ENCODE measurements around the gene ZNF679. TPM values are rescaled to one million over a fixed set of nuclear protein-coding genes. Genes with fewer than 3 reads are reported as not detected.
"Not testable (repeated sequence)": the region's sequence is repeated elsewhere in the genome, so short reads cannot be mapped to it uniquely, and the experiment has no call there.

ZNF679 gene
- total RNA-seq, 1 experiment from 2014 or later, result not detected

GRCh38 chr7:64300641-64301405, 72.5 kb downstream of the ZNF679 start:
- in situ Hi-C loops (cut with HindIII; ENCODE audit: low pct_unique_long_range_greater_than_20kb, low sequenced_read_pairs), result no loop called here
- DNase-seq (ENCODE audit: low read depth), result no peak

- DNase-seq (ENCODE audit: low read depth), result peak; percentile 86
- in situ Hi-C loops (cut with HindIII; ENCODE audit: low pct_unique_long_range_greater_than_20kb, low sequenced_read_pairs), result no loop called here
These were observed 79.2 kb downstream of the ZNF679 start for GRCh38 chr7:64307254-64308015.

- no peak for DNase-seq (ENCODE audit: low read depth)
- in situ Hi-C loops (cut with HindIII; ENCODE audit: low pct_unique_long_range_greater_than_20kb, low sequenced_read_pairs), result no loop called here
These were observed 79.7 kb downstream of the ZNF679 start for GRCh38 chr7:64308016-64308270.

DNA sequence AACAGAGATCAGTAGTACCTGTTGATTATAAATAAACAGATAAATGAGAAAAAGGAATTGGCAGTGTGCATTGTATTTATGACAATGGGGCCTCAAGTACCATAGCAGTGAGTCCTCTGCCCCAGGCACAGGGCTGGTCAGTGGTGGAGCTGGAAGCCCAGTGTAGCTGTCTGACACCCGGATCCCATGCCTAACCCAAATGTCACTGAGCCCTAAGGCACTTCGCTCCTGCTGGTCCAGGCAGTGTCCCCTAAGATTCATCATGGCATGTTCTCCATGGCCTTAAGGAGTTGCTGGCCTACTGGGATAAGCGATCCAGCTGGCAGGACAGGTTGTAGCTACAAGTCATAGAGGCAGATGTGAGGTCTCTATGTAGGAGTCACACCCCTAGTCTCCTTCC, 82.2 kb downstream of the ZNF679 start:
- no peak for DNase-seq (ENCODE audit: low read depth)
- in situ Hi-C loops (cut with HindIII; ENCODE audit: low pct_unique_long_range_greater_than_20kb, low sequenced_read_pairs), result no loop called here

GRCh38 chr7:64312826-64313225, 84.6 kb downstream of the ZNF679 start:
- in situ Hi-C loops (cut with HindIII; ENCODE audit: low pct_unique_long_range_greater_than_20kb, low sequenced_read_pairs), result no loop called here
- no peak for DNase-seq (ENCODE audit: low read depth)

DNA sequence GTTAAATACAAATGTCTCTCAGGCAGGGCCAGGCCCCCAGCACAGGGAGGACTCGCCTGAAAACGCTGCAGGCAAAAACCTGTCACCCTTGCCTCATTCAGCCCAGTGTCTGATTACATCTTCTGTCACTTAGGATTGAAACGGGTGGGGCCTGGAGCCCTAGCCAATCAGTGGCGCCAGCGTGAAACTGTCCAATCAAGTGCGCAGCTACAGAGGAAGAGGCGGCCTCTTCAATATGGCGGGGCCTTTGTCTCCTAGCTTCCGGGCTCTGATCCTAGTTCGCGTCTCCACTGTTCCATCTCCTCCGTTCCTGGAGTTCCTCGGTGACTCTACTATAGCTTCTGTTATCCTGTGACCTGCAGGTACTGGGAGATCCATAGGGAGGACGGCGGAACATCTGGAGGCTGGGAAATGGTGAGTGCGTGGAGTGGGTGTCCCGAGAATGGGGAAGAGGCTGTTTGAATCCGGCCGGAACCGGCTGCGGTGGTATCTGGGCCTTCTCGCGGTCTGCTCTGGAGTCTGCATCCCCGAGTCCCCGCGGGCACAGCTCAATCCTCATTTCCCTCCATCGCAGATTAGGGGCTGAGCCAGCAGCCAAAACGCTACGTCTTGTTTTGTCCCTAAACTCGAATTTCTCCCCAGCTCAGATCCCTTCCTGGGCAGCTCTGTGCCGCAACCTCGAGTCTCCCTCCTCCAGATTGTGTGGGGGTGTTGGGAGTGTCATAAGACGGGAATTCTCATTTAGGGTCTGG, 85.6 kb downstream of the ZNF679 start, which contains the start of gene ZNF736:
Gene ZNF736 (plus strand): TSS at position 222 of the 752 bp plus-strand sequence. CDS start 190 bp downstream, at position 412.
- peak; percentile 91 for DNase-seq (ENCODE audit: low read depth)
- in situ Hi-C loops (cut with HindIII; ENCODE audit: low pct_unique_long_range_greater_than_20kb, low sequenced_read_pairs), result no loop called here

DNA sequence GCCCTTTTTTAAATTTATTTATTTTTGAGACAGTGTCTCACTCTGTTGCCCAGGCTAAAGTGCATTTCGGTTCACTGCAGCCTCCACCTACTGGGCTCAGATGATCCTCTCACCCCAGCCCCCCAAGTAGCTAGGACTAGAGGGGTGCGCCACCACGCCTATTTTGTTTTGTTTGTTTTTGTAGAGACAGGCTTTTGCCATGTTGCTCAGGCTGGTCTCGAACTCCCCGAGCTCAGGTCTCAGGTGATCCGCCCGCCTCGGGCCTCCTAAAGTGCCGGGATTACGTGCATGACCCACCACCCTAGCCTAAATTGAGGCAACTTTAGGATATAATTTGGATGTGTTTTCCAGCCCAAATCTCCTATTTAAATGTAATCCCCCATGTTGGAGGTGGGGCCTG, 86.3 kb downstream of the ZNF679 start:
- no peak for DNase-seq (ENCODE audit: low read depth)
- in situ Hi-C loops (cut with HindIII; ENCODE audit: low pct_unique_long_range_greater_than_20kb, low sequenced_read_pairs), result no loop called here

DNA sequence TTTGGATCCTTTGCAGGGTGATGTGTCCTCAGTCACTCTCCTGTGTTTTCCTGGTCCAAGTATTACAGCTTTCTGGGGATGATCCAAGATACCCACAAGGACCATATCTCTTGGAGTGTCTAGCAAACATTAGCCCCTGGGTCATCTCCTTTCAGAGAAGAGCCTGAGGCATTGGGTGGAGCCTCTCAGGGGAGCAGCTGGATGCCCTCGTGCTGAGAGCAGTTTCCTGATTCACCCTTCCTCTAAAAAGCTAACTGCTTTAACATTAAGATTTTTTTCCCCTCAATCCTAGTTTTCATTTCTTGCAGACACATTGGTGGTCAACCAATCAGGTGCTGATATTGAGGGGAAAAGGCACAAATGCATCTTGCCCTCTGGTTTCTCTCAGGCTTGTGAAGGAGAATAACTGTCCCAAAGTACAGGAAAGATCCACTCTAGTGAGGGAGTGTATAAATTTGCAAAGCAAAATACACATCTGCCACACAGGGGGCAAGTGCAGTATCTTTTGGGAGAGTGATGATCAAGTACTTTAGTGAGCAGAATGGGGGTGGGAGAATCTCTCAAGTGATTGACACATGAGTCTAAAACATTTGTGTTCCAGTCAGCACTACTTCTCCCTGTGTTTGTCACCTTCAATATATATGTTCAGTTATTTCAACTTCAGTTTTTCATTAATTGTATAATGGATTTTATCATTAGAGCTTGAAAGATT, 87.9 kb downstream of the ZNF679 start:
- in situ Hi-C loops (cut with HindIII; ENCODE audit: low pct_unique_long_range_greater_than_20kb, low sequenced_read_pairs), result not testable (repeated sequence)

More for the DNA sequence above, 87.9 kb downstream of the ZNF679 start:
- not testable (repeated sequence) for DNase-seq (ENCODE audit: low read depth)

Other genes starting within 250 kb of the ZNF679 start
- not detected in 2 replicates for gene ZNF722, start 229.6 kb upstream of the ZNF679 start, total RNA-seq (2014; rRNA removed; shearing (Covaris generic); ENCODE audit: low replicate concordance)
- not detected in 2 replicates for gene ZNF727, start 183.0 kb upstream of the ZNF679 start, total RNA-seq (2014; rRNA removed; shearing (Covaris generic); ENCODE audit: low replicate concordance)
- gene ZNF735, start 21.3 kb upstream of the ZNF679 start, total RNA-seq (2014; rRNA removed; shearing (Covaris generic); ENCODE audit: low replicate concordance), result not detected in 2 replicates
- 3.1 and 4.5 TPM in 2 replicates for gene ZNF736, start 85.5 kb downstream of the ZNF679 start, total RNA-seq (2014; rRNA removed; shearing (Covaris generic); ENCODE audit: low replicate concordance)